Measurements from ENCODE around the gene LRRC74A. TPM values are rescaled to one million over a fixed set of nuclear protein-coding genes. Genes with fewer than 3 reads are reported as not detected.

The LRRC74A gene
- not detected for total RNA-seq
- not detected for polyA plus RNA-seq (ENCODE audit: insufficient read depth, low read depth, low replicate concordance)
- long read RNA-seq, donor 1 = 0 reads
- long read RNA-seq, donor 2 = 0 reads
- long read RNA-seq, donor 3 = 0 reads
- long read RNA-seq, donor 4 = 0 reads
- long read RNA-seq, donor 5 = 0 reads
- long read RNA-seq, donor 6 = 0 reads
- long read RNA-seq, donor 7 = 0 reads
- long read RNA-seq, donor 8 = 0 reads
- long read RNA-seq, donor 9 = 0 reads
- long read RNA-seq, donor 10 = 0 reads

- Histone ChIP-seq H3K27me3 (ENCODE audit: control insufficient read depth, insufficient read depth, low read length) (no peaks in the 10 kb centered on the region), H3K4me3 (ENCODE audit: low read length in 3 of 3) (no peak within 1 kb of the TSS), H3K36me3 (ENCODE audit: control insufficient read depth in 2 of 3, insufficient read depth in 3 of 3, low read length in 3 of 3) (no peaks in the 10 kb centered on the region), H3K27ac (ENCODE audit: low read depth in 2 of 2, low read length in 2 of 2) (no peak within 1 kb of the TSS), H3K9me3 (ENCODE audit: control insufficient read depth in 2 of 3, insufficient read depth in 1 of 3, low read length in 3 of 3) (no peaks in the 10 kb centered on the region), H3K4me1 (ENCODE audit: control insufficient read depth in 2 of 3, insufficient read depth in 2 of 3, low read depth in 1 of 3, low read length in 3 of 3) (no peaks in the 10 kb centered on the region), H3K9ac (ENCODE audit: low read length in 3 of 3) (no peak within 1 kb of the TSS)
- no peak for TF ChIP-seq CTCF (IDR thresholded peaks at IDR 0.05; ENCODE audit: borderline replicate concordance, extremely low read depth, insufficient read depth)
- FAIRE-seq (no peak), DNase-seq (no peak)
- intact Hi-C loops (cut with DNase I) = no loop called here
Observed at GRCh38 chr14:76826122-76826521, at the start of gene LRRC74A. Gene LRRC74A (plus strand): TSS chr14:76826408. CDS start chr14:76826698, 290 bp downstream.

GRCh38 chr14:76776428-76777251 lies 49.6 kb upstream of the LRRC74A start:
- Histone ChIP-seq H3K9ac (ENCODE audit: low read length in 3 of 3) (no peak overlapping the region), H3K27me3 (ENCODE audit: control insufficient read depth, insufficient read depth, low read length) (no peaks in the 10 kb centered on the region), H3K4me1 (ENCODE audit: control insufficient read depth in 2 of 3, insufficient read depth in 2 of 3, low read depth in 1 of 3, low read length in 3 of 3) (peaks cover 4 to 17% (median 4%) of the 10 kb centered on the region in 3 donors), H3K27ac (ENCODE audit: low read depth in 2 of 2, low read length in 2 of 2) (no peak overlapping the region), H3K4me3 (ENCODE audit: low read length in 3 of 3) (no peak overlapping the region), H3K36me3 (ENCODE audit: control insufficient read depth in 2 of 3, insufficient read depth in 3 of 3, low read length in 3 of 3) (peaks cover 0 to 3% (median 0%) of the 10 kb centered on the region in 3 donors), H3K9me3 (ENCODE audit: control insufficient read depth in 2 of 3, insufficient read depth in 1 of 3, low read length in 3 of 3) (no peaks in the 10 kb centered on the region)
- FAIRE-seq = no peak
- TF ChIP-seq CTCF (IDR thresholded peaks at IDR 0.05; ENCODE audit: borderline replicate concordance, extremely low read depth, insufficient read depth) = no peak
- DNase-seq = no peak
- intact Hi-C loops (cut with DNase I) = no loop called here

- no peak overlapping the region for H3K9ac ChIP-seq (ENCODE audit: low read length in 3 of 3)
Observed at GRCh38 chr14:76777721-76778120, 48.5 kb upstream of the LRRC74A start.

More at GRCh38 chr14:76777721-76778120, 48.5 kb upstream of the LRRC74A start:
- Histone ChIP-seq H3K27me3 (ENCODE audit: control insufficient read depth, insufficient read depth, low read length) (no peaks in the 10 kb centered on the region), H3K27ac (ENCODE audit: low read depth in 2 of 2, low read length in 2 of 2) (no peak overlapping the region), H3K4me1 (ENCODE audit: control insufficient read depth in 2 of 3, insufficient read depth in 2 of 3, low read depth in 1 of 3, low read length in 3 of 3) (peaks cover 0 to 14% (median 2%) of the 10 kb centered on the region in 3 donors), H3K36me3 (ENCODE audit: control insufficient read depth in 2 of 3, insufficient read depth in 3 of 3, low read length in 3 of 3) (peaks cover 0 to 3% (median 3%) of the 10 kb centered on the region in 3 donors), H3K9me3 (ENCODE audit: control insufficient read depth in 2 of 3, insufficient read depth in 1 of 3, low read length in 3 of 3) (no peaks in the 10 kb centered on the region), H3K4me3 (ENCODE audit: low read length in 3 of 3) (no peak overlapping the region)
- TF ChIP-seq CTCF (IDR thresholded peaks at IDR 0.05; ENCODE audit: borderline replicate concordance, extremely low read depth, insufficient read depth) = no peak
- DNase-seq (no peak), FAIRE-seq (no peak)
- intact Hi-C loops (cut with DNase I) = no loop called here

Measured in kidney (tissue), 22 donors.